Measurements from ENCODE around the gene TEAD4.

The TEAD4 gene

GRCh38 chr12:2998789-2999264 is 39.6 kb downstream of the TEAD4 start:
- no peak overlapping the region for H3K9ac ChIP-seq
- no peak overlapping the region for H2AFZ ChIP-seq (ENCODE audit: low read depth)
- H3K36me3 ChIP-seq (ENCODE audit: insufficient read depth) = no peaks in the 10 kb centered on the region
- no peak overlapping the region for H3K4me3 ChIP-seq (IDR thresholded peaks at IDR 0.05; ENCODE audit: insufficient read depth, low read depth, low read length)
- no peaks in the 10 kb centered on the region for H3K79me2 ChIP-seq (ENCODE audit: insufficient read depth, low read depth)
- H3K4me2 ChIP-seq = no peak overlapping the region
- H4K20me1 ChIP-seq (ENCODE audit: insufficient read depth) = no peaks in the 10 kb centered on the region
- no peak for TF ChIP-seq CTCF (conservative IDR thresholded peaks at IDR 0.05; ENCODE audit: low read depth, low read length)
- H3K27me3 ChIP-seq (ENCODE audit: insufficient read depth, low read depth) = no peaks in the 10 kb centered on the region
- no peaks in the 10 kb centered on the region for H3K4me1 ChIP-seq (ENCODE audit: low read depth, poor library complexity, severe bottlenecking)
- H3K27ac ChIP-seq = no peak overlapping the region

DNA sequence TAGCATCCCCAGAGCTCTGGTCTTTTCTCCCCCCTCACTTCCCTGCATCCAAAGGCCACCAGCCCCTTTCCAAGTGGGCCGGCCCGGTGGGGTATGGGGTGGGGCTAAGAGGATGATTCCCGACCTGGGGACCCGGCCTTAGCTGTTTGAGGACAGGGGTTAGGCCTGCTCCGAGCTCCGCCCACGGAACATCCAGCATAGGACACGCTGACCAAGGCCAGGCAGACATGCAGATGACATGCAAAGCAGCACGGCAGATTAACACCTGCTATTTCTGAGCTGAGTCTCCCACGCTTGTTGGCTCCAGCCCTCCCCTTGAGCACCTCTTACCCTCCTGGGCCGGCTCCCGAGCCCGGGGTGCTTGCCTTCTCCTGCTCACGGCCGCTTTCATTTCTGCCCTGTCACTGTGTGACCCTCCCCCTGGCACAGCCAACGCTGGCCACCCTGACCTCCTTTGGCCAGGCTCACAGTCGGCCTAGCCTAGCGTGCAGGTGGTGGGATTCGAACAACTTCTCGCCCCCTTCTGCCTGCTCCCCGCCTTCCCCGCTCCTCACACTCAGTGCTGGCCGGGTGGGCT is 40.2 kb downstream of the TEAD4 start:
- no peaks in the 10 kb centered on the region for H4K20me1 ChIP-seq (ENCODE audit: insufficient read depth)

DNA sequence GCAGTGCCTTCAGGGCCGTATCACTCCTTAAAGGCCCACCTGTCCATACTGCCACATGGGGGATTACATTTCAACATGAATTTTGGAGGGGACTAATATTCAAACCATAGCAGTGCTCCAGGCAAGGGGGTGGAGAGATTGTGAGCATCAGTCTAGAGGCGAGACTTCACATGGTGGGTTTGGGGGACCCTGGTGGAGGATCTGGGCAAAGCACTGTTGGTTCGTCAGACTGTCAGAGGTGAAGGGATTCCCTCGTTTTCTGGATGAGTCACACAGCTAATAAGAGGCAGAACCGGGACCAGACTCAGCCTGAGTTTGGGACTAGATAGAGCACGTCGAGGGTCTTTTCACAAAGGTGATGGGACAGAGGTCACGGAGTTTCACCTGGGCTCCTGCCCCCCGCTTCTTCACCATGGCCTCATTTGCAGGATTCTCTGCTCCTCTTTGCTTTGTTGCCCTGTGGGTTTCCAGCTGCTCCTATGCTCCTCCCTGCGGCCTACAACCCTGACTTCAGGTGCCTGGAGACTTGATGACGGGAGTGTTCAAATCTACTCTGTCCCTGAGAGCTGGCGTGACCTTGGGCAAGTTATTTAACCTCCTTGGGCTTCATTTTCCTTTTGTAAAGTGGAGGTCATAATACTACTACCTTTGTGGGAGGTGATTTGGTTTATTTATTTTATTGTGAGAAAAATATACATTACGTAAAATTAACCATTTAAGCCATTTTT is 41.5 kb downstream of the TEAD4 start:
- Histone ChIP-seq H3K4me2 (no peak overlapping the region), H2AFZ (ENCODE audit: low read depth) (no peak overlapping the region), H3K27me3 (ENCODE audit: insufficient read depth, low read depth) (no peaks in the 10 kb centered on the region), H3K4me1 (ENCODE audit: low read depth, poor library complexity, severe bottlenecking) (no peaks in the 10 kb centered on the region), H3K9ac (no peak overlapping the region), H3K79me2 (ENCODE audit: insufficient read depth, low read depth) (no peaks in the 10 kb centered on the region), H4K20me1 (ENCODE audit: insufficient read depth) (no peaks in the 10 kb centered on the region), H3K4me3 (IDR thresholded peaks at IDR 0.05; ENCODE audit: insufficient read depth, low read depth, low read length) (no peak overlapping the region), H3K36me3 (ENCODE audit: insufficient read depth) (no peaks in the 10 kb centered on the region), H3K27ac (no peak overlapping the region)
- TF ChIP-seq CTCF (conservative IDR thresholded peaks at IDR 0.05; ENCODE audit: low read depth, low read length) = no peak

More for the DNA sequence above, 40.2 kb downstream of the TEAD4 start:
- TF ChIP-seq CTCF (conservative IDR thresholded peaks at IDR 0.05; ENCODE audit: low read depth, low read length) = no peak
- Histone ChIP-seq H3K4me1 (ENCODE audit: low read depth, poor library complexity, severe bottlenecking) (no peaks in the 10 kb centered on the region), H3K9ac (no peak overlapping the region), H3K36me3 (ENCODE audit: insufficient read depth) (no peaks in the 10 kb centered on the region), H2AFZ (ENCODE audit: low read depth) (no peak overlapping the region), H3K27ac (no peak overlapping the region), H3K79me2 (ENCODE audit: insufficient read depth, low read depth) (no peaks in the 10 kb centered on the region), H3K27me3 (ENCODE audit: insufficient read depth, low read depth) (no peaks in the 10 kb centered on the region), H3K4me3 (IDR thresholded peaks at IDR 0.05; ENCODE audit: insufficient read depth, low read depth, low read length) (no peak overlapping the region), H3K4me2 (no peak overlapping the region)

DNA sequence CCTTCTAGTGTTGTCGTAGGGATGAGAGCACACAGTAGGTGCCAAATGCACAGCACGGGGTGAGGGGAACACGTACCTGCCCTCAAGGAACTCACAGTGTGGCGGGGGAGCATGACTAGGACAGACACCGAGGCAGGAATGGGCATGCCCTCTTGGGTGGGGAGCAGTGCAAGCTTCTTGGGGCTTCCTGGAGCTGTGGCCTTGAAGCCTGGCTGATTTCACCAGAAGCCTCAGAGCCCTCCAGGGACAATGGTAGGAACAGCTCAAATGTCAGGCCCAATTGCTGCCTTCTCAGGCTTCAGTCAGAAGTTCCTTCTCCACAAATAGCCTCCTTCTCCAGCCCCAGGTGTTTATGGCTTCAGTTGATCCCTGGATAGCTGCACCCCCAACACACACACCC is 43.4 kb downstream of the TEAD4 start:
- H3K36me3 ChIP-seq (ENCODE audit: insufficient read depth) = no peaks in the 10 kb centered on the region
- no peak overlapping the region for H3K4me3 ChIP-seq (IDR thresholded peaks at IDR 0.05; ENCODE audit: insufficient read depth, low read depth, low read length)
- no peaks in the 10 kb centered on the region for H4K20me1 ChIP-seq (ENCODE audit: insufficient read depth)
- no peaks in the 10 kb centered on the region for H3K4me1 ChIP-seq (ENCODE audit: low read depth, poor library complexity, severe bottlenecking)
- no peaks in the 10 kb centered on the region for H3K27me3 ChIP-seq (ENCODE audit: insufficient read depth, low read depth)
- H3K27ac ChIP-seq = no peak overlapping the region
- no peak overlapping the region for H3K9ac ChIP-seq
- no peak overlapping the region for H3K4me2 ChIP-seq
- H2AFZ ChIP-seq (ENCODE audit: low read depth) = no peak overlapping the region
- no peaks in the 10 kb centered on the region for H3K79me2 ChIP-seq (ENCODE audit: insufficient read depth, low read depth)
- no peak for TF ChIP-seq CTCF (conservative IDR thresholded peaks at IDR 0.05; ENCODE audit: low read depth, low read length)

Measured in KMS-11 (cell line).